ENCODE measurements around the gene HNRNPA0. TPM values are rescaled to one million over a fixed set of nuclear protein-coding genes. Genes with fewer than 3 reads are reported as not detected.

Gene HNRNPA0
- total and polyA plus RNA-seq, 9 of the 15 experiments (the other 6 are each of a cell fraction or from before 2014, with no cell fraction given), result 5.0 to 33.3 (median 10.7) TPM

- ATAC-seq, result no peak
- ChIA-PET CTCF (ENCODE audit: low intra/inter-chr PET ratio) (no interaction called here), POLR2A (interaction anchor here (0.9 to 1.6 kb wide), 3 partner anchors 9 to 24 kb away, joined by 3 to 4 read pairs (median 3); partner anchors contain the start of gene HNRNPA0)
- no peaks in the 10 kb centered on the region for H3K9me3 ChIP-seq (replicated peaks; ENCODE audit: control insufficient read depth, insufficient read depth, low read depth, low read length)
- H3K9ac ChIP-seq (ENCODE audit: insufficient read depth in 1 of 2, low read depth in 2 of 2, low read length in 2 of 2), result no peak overlapping the region
- in situ Hi-C loops (cut with MboI) (no loop called here), intact Hi-C loops (cut with micrococcal nuclease) (no loop called here)
- TF ChIP-seq DNMT1 (IDR thresholded peaks at IDR 0.05) (no peak), E2F4 (CRISPR knock-in tag; IDR thresholded peaks at IDR 0.05; ENCODE audit: low read depth) (no peak), SLC30A9 (CRISPR knock-in tag; IDR thresholded peaks at IDR 0.05) (no peak), ZBTB12 (CRISPR knock-in tag; IDR thresholded peaks at IDR 0.05) (no peak), NCOA6 (IDR thresholded peaks at IDR 0.05) (no peak), HDAC8 (tag; IDR thresholded peaks at IDR 0.05) (no peak)
- H2AFZ ChIP-seq (ENCODE audit: low read depth, low read length), result no peak overlapping the region
- no peak overlapping the region for H3K4me3 ChIP-seq
- H3K27me3 ChIP-seq (ENCODE audit: control insufficient read depth in 2 of 2, insufficient read depth in 2 of 2, low read length in 2 of 2), result peaks cover 6 to 14% of the 10 kb centered on the region in 2 experiments; a peak in 3 of 5 replicates
- H3K9me1 ChIP-seq (ENCODE audit: control insufficient read depth, insufficient read depth, low read length), result no peaks in the 10 kb centered on the region
- H3K79me2 ChIP-seq (ENCODE audit: control insufficient read depth, insufficient read depth, low read length), result no peaks in the 10 kb centered on the region
- H3K4me2 ChIP-seq (ENCODE audit: insufficient read depth, low read length), result no peak overlapping the region
- no peaks in the 10 kb centered on the region for H4K20me1 ChIP-seq (replicated peaks; ENCODE audit: control insufficient read depth, insufficient read depth, low read length)
- H3K36me3 ChIP-seq (ENCODE audit: control insufficient read depth, insufficient read depth, low read length), result no peaks in the 10 kb centered on the region
- no peaks in the 10 kb centered on the region for H3K4me1 ChIP-seq (replicated peaks in 1 of 2; ENCODE audit: control insufficient read depth in 2 of 2, insufficient read depth in 2 of 2, low read length in 2 of 2)
- DNase-seq (ENCODE audit: extremely low read depth in 1 of 4, low spot score in 3 of 4), result no peak
- FAIRE-seq, result no peak
- no peak overlapping the region for H3K27ac ChIP-seq (ENCODE audit: extremely low read depth, low read depth, low read length)
- no TSS peak for BruUV-seq (replicated peaks)
These were observed 23.8 kb downstream of the HNRNPA0 start for GRCh38 chr5:137730336-137730735.

Data from K562 (cell line).